OCI-M2 (cell line): Measurements from ENCODE around the gene RBM15.

Experiments used
- DNase-seq: peaks from one replicate; lab custom pipeline; 2025; ENCODE audit not compliant: unreplicated experiment; lab: John Stamatoyannopoulos, UW

RBM15 gene

GRCh38 chr1:110350360-110350759 lies 11.2 kb downstream of the RBM15 start:
- no peak for DNase-seq

GRCh38 chr1:110355321-110355720 lies 16.1 kb downstream of the RBM15 start:
- no peak for DNase-seq

GRCh38 chr1:110356379-110356778 lies 17.2 kb downstream of the RBM15 start:
- DNase-seq = no peak

- no peak for DNase-seq
These were observed 21.3 kb downstream of the RBM15 start for GRCh38 chr1:110360431-110360830.

- no peak for DNase-seq
These were observed 22.7 kb downstream of the RBM15 start for GRCh38 chr1:110361856-110362255.

GRCh38 chr1:110364221-110364620 lies 25.0 kb downstream of the RBM15 start:
- DNase-seq = no peak

- DNase-seq = no peak
These were observed 31.6 kb downstream of the RBM15 start for GRCh38 chr1:110370827-110371226.

GRCh38 chr1:110375490-110375889 lies 36.3 kb downstream of the RBM15 start:
- DNase-seq = no peak

- no peak for DNase-seq
These were observed 41.6 kb downstream of the RBM15 start for GRCh38 chr1:110380672-110381283.

- no peak for DNase-seq
These were observed 44.2 kb downstream of the RBM15 start for GRCh38 chr1:110383251-110383990.

- DNase-seq = no peak
These were observed 45.6 kb downstream of the RBM15 start for GRCh38 chr1:110384581-110385321.

- DNase-seq = no peak
These were observed 46.2 kb downstream of the RBM15 start for GRCh38 chr1:110385369-110385768.

- DNase-seq = no peak
These were observed 48.0 kb downstream of the RBM15 start for GRCh38 chr1:110387048-110387754.

GRCh38 chr1:110390096-110390495 lies 50.9 kb downstream of the RBM15 start:
- no peak for DNase-seq

GRCh38 chr1:110390692-110391245 lies 51.6 kb downstream of the RBM15 start, which contains the start of gene SLC16A4:
SLC16A4 (minus strand) TSS chr1:110391026; CDS start chr1:110389323, 1,703 bp downstream.
- DNase-seq = no peak

- DNase-seq = no peak
These were observed 54.1 kb downstream of the RBM15 start for GRCh38 chr1:110393286-110393685.

- DNase-seq = no peak
These were observed 54.7 kb downstream of the RBM15 start for GRCh38 chr1:110393691-110394492.

GRCh38 chr1:110394493-110394820 lies 55.3 kb downstream of the RBM15 start:
- DNase-seq = no peak
